ENCODE measurements around the gene CDK14. TPM values are rescaled to one million over a fixed set of nuclear protein-coding genes. Genes with fewer than 3 reads are reported as not detected.

CDK14 gene
- total RNA-seq, 1 donor from 2014 or later = 131 TPM

DNA sequence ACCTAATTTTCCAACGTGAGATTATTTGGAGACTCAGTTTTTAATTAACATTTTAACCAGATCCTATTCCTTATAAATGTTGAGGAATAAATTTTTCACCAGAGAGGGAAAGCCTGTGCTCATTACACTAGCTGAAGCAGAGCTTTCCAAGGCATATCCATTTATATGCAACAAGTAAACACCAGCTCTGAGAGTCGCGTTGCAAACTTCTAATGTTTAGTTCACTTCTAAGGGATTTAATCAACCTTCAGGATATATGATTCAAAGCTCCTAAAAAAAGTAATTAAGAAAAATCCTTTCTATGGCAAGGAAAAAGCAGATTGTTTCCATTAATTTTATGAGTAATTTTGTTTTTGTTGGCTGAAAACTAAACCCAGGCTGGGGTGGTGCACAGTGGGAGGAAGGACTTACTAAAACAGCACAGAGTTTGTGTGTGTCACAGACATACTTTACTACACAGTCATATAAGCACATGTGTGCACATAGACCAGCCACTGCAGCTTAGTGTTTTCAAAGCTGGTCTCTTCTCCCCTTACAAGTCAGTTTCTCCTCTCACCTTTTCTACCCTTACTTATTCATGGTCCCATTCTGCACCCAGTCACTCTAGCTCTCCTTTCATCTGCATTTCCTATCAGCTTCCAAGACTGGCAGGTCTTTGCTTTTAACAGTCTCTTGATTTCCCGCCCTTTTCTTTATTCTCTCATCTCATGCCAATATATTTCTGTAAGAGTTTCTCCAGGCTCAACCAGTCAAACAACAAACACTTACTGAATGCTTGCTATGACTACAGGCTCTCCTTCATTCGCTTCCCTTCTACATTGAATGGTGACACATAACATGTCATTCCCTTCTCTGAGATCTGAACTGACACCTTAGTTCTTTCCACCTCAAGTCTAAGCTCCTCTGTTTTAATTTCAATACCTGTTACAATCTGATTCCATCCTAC is 587.0 kb downstream of the CDK14 start:
- Mint-ChIP-seq H3K36me3 (ENCODE audit: unreplicated experiment) (peaks cover 8% of the 10 kb centered on the region), H3K4me3 (ENCODE audit: unreplicated experiment) (no peak overlapping the region), H3K9me3 (ENCODE audit: unreplicated experiment) (peaks cover 14% of the 10 kb centered on the region), H3K27me3 (ENCODE audit: unreplicated experiment) (no peaks in the 10 kb centered on the region), H3K27ac (ENCODE audit: unreplicated experiment) (peak overlapping the region; percentile 80), H3K4me1 (ENCODE audit: unreplicated experiment) (peaks cover 35% of the 10 kb centered on the region)
- no peak for DNase-seq (ENCODE audit: extremely low spot score, unreplicated experiment)
- TF ChIP-seq, protein P1, sequence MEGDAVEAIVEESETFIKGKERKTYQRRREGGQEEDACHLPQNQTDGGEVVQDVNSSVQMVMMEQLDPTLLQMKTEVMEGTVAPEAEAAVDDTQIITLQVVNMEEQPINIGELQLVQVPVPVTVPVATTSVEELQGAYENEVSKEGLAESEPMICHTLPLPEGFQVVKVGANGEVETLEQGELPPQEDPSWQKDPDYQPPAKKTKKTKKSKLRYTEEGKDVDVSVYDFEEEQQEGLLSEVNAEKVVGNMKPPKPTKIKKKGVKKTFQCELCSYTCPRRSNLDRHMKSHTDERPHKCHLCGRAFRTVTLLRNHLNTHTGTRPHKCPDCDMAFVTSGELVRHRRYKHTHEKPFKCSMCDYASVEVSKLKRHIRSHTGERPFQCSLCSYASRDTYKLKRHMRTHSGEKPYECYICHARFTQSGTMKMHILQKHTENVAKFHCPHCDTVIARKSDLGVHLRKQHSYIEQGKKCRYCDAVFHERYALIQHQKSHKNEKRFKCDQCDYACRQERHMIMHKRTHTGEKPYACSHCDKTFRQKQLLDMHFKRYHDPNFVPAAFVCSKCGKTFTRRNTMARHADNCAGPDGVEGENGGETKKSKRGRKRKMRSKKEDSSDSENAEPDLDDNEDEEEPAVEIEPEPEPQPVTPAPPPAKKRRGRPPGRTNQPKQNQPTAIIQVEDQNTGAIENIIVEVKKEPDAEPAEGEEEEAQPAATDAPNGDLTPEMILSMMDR (IDR thresholded peaks at IDR 0.05) = no peak

DNA sequence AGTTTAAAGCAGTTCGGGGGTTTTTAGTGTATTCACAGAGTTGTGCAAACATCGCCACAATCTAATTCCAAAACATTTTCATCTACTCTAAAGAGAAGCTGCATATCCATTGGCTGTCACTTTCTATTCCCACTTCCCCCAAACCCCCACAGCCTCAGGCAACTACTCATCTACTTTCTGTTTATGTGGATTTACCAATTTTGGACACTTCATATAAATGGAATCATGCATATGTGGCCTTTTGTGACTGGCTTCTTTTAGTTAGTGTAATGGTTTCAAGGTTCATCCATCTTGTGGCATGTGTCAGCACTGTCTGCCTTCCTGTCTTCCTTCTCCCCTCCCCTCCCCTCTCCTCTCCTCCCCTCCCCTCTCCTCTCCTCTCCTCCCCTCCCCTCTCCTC is 589.6 kb downstream of the CDK14 start:
- Mint-ChIP-seq H3K4me1 (ENCODE audit: unreplicated experiment) (peaks cover 31% of the 10 kb centered on the region), H3K27me3 (ENCODE audit: unreplicated experiment) (no peaks in the 10 kb centered on the region), H3K36me3 (ENCODE audit: unreplicated experiment) (peaks cover 8% of the 10 kb centered on the region), H3K4me3 (ENCODE audit: unreplicated experiment) (no peak overlapping the region), H3K9me3 (ENCODE audit: unreplicated experiment) (peaks cover 13% of the 10 kb centered on the region), H3K27ac (ENCODE audit: unreplicated experiment) (no peak overlapping the region)
- no peak for DNase-seq (ENCODE audit: extremely low spot score, unreplicated experiment)
- TF ChIP-seq, protein P1 (IDR thresholded peaks at IDR 0.05) = no peak

DNA sequence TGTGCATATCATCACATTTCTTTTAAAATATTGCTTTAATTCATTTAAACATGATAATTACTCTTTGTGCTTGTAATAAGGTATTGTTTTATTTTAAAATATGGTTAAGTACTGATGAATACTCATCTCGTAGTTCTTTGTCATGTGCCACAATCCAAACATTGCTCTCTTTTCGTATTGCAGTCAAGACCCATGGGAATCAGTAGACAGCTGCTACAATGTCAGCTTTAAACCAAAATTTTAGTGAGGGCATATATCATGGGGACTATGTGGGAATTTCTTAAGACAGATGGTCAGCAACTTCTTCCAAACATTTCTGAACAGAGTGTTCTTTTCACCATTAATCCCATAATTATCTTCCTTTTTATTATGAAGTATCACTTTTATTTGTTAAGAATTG is 590.9 kb downstream of the CDK14 start:
- peaks cover 5% of the 10 kb centered on the region for H3K9me3 Mint-ChIP-seq (ENCODE audit: unreplicated experiment)
- TF ChIP-seq, protein P1 (IDR thresholded peaks at IDR 0.05) = no peak
- no peak for DNase-seq (ENCODE audit: extremely low spot score, unreplicated experiment)
- peaks cover 5% of the 10 kb centered on the region for H3K36me3 Mint-ChIP-seq (ENCODE audit: unreplicated experiment)
- no peak overlapping the region for H3K4me3 Mint-ChIP-seq (ENCODE audit: unreplicated experiment)
- H3K27ac Mint-ChIP-seq (ENCODE audit: unreplicated experiment) = no peak overlapping the region
- peaks cover 19% of the 10 kb centered on the region for H3K4me1 Mint-ChIP-seq (ENCODE audit: unreplicated experiment)
- no peaks in the 10 kb centered on the region for H3K27me3 Mint-ChIP-seq (ENCODE audit: unreplicated experiment)

DNA sequence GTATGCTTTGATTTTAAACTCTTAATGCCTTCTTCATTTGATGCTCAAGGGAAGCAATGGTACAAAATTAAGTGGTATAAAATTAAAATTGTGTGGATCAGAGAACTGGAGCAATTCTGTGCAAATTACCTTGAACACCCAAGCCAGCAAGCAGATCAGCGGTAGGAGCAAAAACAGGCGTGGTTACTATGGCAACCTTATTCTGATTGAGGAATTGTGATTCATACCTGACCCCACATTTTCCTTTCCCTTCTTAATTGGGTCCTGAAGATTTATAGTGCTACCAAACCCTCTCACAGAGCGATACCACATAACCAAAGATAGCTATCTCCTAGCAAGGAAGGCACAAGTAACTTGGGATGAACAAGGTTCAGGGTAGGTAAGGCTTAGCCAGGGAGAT is 595.6 kb downstream of the CDK14 start:
- Mint-ChIP-seq H3K4me1 (ENCODE audit: unreplicated experiment) (peaks cover 8% of the 10 kb centered on the region), H3K4me3 (ENCODE audit: unreplicated experiment) (no peak overlapping the region), H3K9me3 (ENCODE audit: unreplicated experiment) (no peaks in the 10 kb centered on the region), H3K27me3 (ENCODE audit: unreplicated experiment) (no peaks in the 10 kb centered on the region), H3K36me3 (ENCODE audit: unreplicated experiment) (peaks cover 10% of the 10 kb centered on the region), H3K27ac (ENCODE audit: unreplicated experiment) (no peak overlapping the region)
- DNase-seq (ENCODE audit: extremely low spot score, unreplicated experiment) = no peak
- TF ChIP-seq, protein P1 (IDR thresholded peaks at IDR 0.05) = no peak

GRCh38 chr7:91193141-91193540 is 597.0 kb downstream of the CDK14 start:
- no peaks in the 10 kb centered on the region for H3K9me3 Mint-ChIP-seq (ENCODE audit: unreplicated experiment)
- H3K27ac Mint-ChIP-seq (ENCODE audit: unreplicated experiment) = no peak overlapping the region
- H3K4me1 Mint-ChIP-seq (ENCODE audit: unreplicated experiment) = peaks cover 8% of the 10 kb centered on the region
- no peaks in the 10 kb centered on the region for H3K27me3 Mint-ChIP-seq (ENCODE audit: unreplicated experiment)
- TF ChIP-seq, protein P1 (IDR thresholded peaks at IDR 0.05) = no peak
- no peak for DNase-seq (ENCODE audit: extremely low spot score, unreplicated experiment)
- H3K36me3 Mint-ChIP-seq (ENCODE audit: unreplicated experiment) = peaks cover 10% of the 10 kb centered on the region
- no peak overlapping the region for H3K4me3 Mint-ChIP-seq (ENCODE audit: unreplicated experiment)

All from osteocyte (in vitro differentiated cells).